PC-3 (cell line): Measurements from ENCODE around the gene EIF3M. TPM values are rescaled to one million over a fixed set of nuclear protein-coding genes. Genes with fewer than 3 reads are reported as not detected.

ENCODE experiments used
- ATAC-seq: fragments of 200-7000 bp; cut with Tn5 transposase; 2 replicates; pipeline ENCODE4 v1.9.1; 2020; ENCODE audit warnings: mild to moderate bottlenecking, moderate library complexity
- Bru-seq: library from RNA; stranded (reverse); fragments of 400-500 nt; gene quantifications from one replicate; lab custom pipeline; 2021; lab: Mats Ljungman, UMichigan
- BruChase-seq, 2 experiments: library from RNA; stranded (reverse); fragments of 400-500 nt; gene quantifications; one replicate each; lab custom pipeline; 2021; lab: Mats Ljungman, UMichigan
- BruUV-seq: library from RNA; stranded (reverse); fragments of 400-500 nt; replicated peaks from 2 replicates; lab custom pipeline; 2021; lab: Mats Ljungman, UMichigan
- CTCF ChIA-PET: fragments of 300-600 bp; sonication (Branson Sonifier 250); formaldehyde crosslinking; loops from one replicate; lab custom pipeline; 2022; ENCODE audit warnings: antibody characterized with exemption; lab: Charles Lee
- POLR2A ChIA-PET: fragments of 300-600 bp; sonication (Branson Sonifier 250); formaldehyde crosslinking; loops from one replicate; lab custom pipeline; 2022; ENCODE audit warnings: antibody characterized with exemption; ENCODE audit not compliant: unreplicated experiment; lab: Charles Lee
- DNase-seq: peaks from one replicate; pipeline ENCODE4 v3.0.0-alpha.2; 2015
- H2AFZ ChIP-seq: fragments of 300-600 bp; sonication (generic); 2 replicates; pipeline ENCODE4 v1.6.0; 2016; ENCODE audit warnings: antibody characterized with exemption, low read length
- H3F3A ChIP-seq: fragments of 300-600 bp; sonication (generic); one replicate; pipeline ENCODE4 v1.6.0; 2017; ENCODE audit warnings: antibody characterized with exemption, low read length, control low read depth, mild to moderate bottlenecking; ENCODE audit not compliant: unreplicated experiment
- H3K27ac ChIP-seq: fragments of 300-600 bp; sonication (generic); 2 replicates; pipeline ENCODE4 v1.5.1; 2016; ENCODE audit warnings: mild to moderate bottlenecking, low read length
- H3K27me3 ChIP-seq: fragments of 300-600 bp; sonication (generic); 2 replicates; pipeline ENCODE4 v1.6.1; 2016; ENCODE audit warnings: low read length, mixed read lengths
- H3K36me3 ChIP-seq: fragments of 300-600 bp; sonication (generic); 2 replicates; pipeline ENCODE4 v1.6.1; 2016; ENCODE audit warnings: low read depth, mixed run types, low read length, mixed read lengths
- H3K4me1 ChIP-seq: fragments of 300-600 bp; sonication (generic); 2 replicates; pipeline ENCODE4 v1.5.1; 2016; ENCODE audit warnings: low read length; ENCODE audit not compliant: insufficient read depth
- H3K4me2 ChIP-seq: fragments of 300-600 bp; sonication (generic); 2 replicates; pipeline ENCODE4 v1.6.0; 2016; ENCODE audit warnings: low read length
- H3K4me3 ChIP-seq: fragments of 300-600 bp; sonication (generic); 2 replicates; pipeline ENCODE4 v1.5.1; 2016; ENCODE audit warnings: mild to moderate bottlenecking, low read length, mixed read lengths
- H3K79me2 ChIP-seq: fragments of 300-600 bp; sonication (generic); 2 replicates; pipeline ENCODE4 v1.6.1; 2017; ENCODE audit warnings: low read length, mixed read lengths
- H3K9ac ChIP-seq: fragments of 300-600 bp; sonication (generic); 2 replicates; pipeline ENCODE4 v1.6.0; 2016; ENCODE audit warnings: mild to moderate bottlenecking, low read length
- H3K9me2 ChIP-seq: fragments of 300-600 bp; sonication (generic); replicated peaks from 2 replicates; pipeline ENCODE4 v1.6.1; 2016; ENCODE audit warnings: mixed run types, low read length, mixed read lengths
- H3K9me3 ChIP-seq: fragments of 300-600 bp; sonication (generic); 2 replicates; pipeline ENCODE4 v1.6.1; 2016; ENCODE audit warnings: low read length, mixed read lengths
- H4K20me1 ChIP-seq: fragments of 300-600 bp; sonication (generic); 2 replicates; pipeline ENCODE4 v1.6.1; 2016; ENCODE audit warnings: low read length, mixed read lengths
- EZH2 ChIP-seq: fragments of 300-600 bp; sonication (generic); IDR thresholded peaks from one replicate; pipeline ENCODE4 v1.6.1; 2017; ENCODE audit warnings: antibody characterized with exemption, mild to moderate bottlenecking, low read length; ENCODE audit not compliant: unreplicated experiment
- EZH2phosphoT487 ChIP-seq: fragments of 300-600 bp; sonication (generic); IDR thresholded peaks from 2 replicates; pipeline ENCODE4 v1.6.1; 2018; ENCODE audit warnings: mild to moderate bottlenecking, antibody characterized with exemption, low read length, borderline replicate concordance
- intact Hi-C: fragments of 100-400 bp; cut with micrococcal nuclease; formaldehyde crosslinking; loops from 2 replicates; pipeline ENCODE4 v1.9.0; 2023
- long read RNA-seq: library from polyadenylated mRNA; unstranded; transcript quantifications from one replicate; pipeline ENCODE4 v2.0.0, GENCODE V29; 2021; ENCODE audit not compliant: unreplicated experiment
- total RNA-seq: library from RNA; depleted of rRNA; stranded (reverse); fragments of >200 nt; gene quantifications from 2 replicates; pipeline ENCODE4 v1.2.3, GENCODE V29; 2014; rRNA removed
- TF ChIP-seq, protein P1 (sequence below): fragments of 300-600 bp; sonication (generic); conservative IDR thresholded peaks from 2 replicates; pipeline ENCODE4 v1.5.1; 2017; ENCODE audit warnings: antibody characterized with exemption, low read depth, mild to moderate bottlenecking, low read length

The EIF3M gene
- 326 and 369 TPM in 2 replicates for total RNA-seq
- Bru-seq, nascent RNA: percentile 96 among the genes with signal in this experiment
- percentile 95 among the genes with signal in this experiment for BruChase-seq, experiment 1, labeled RNA remaining after a 6-hour chase
- percentile 94 among the genes with signal in this experiment for BruChase-seq, experiment 2, labeled RNA remaining after a 2-hour chase
- long read RNA-seq, full-length matches to known transcripts: 237 of 308 reads
- long read RNA-seq, partial matches to known transcripts: 38 of 308 reads
- long read RNA-seq, other reads (novel, unspliced or antisense): 33 of 308 reads

- CTCF ChIA-PET: no interaction called here
- TF ChIP-seq, protein P1, sequence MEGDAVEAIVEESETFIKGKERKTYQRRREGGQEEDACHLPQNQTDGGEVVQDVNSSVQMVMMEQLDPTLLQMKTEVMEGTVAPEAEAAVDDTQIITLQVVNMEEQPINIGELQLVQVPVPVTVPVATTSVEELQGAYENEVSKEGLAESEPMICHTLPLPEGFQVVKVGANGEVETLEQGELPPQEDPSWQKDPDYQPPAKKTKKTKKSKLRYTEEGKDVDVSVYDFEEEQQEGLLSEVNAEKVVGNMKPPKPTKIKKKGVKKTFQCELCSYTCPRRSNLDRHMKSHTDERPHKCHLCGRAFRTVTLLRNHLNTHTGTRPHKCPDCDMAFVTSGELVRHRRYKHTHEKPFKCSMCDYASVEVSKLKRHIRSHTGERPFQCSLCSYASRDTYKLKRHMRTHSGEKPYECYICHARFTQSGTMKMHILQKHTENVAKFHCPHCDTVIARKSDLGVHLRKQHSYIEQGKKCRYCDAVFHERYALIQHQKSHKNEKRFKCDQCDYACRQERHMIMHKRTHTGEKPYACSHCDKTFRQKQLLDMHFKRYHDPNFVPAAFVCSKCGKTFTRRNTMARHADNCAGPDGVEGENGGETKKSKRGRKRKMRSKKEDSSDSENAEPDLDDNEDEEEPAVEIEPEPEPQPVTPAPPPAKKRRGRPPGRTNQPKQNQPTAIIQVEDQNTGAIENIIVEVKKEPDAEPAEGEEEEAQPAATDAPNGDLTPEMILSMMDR: no peak
- no peak for TF ChIP-seq EZH2
- TF ChIP-seq EZH2phosphoT487: no peak
Measured at GRCh38 chr11:32583459-32584271, at the start of gene EIF3M. EIF3M (plus strand) TSS chr11:32583831; CDS start chr11:32583888, 57 bp downstream.

DNA sequence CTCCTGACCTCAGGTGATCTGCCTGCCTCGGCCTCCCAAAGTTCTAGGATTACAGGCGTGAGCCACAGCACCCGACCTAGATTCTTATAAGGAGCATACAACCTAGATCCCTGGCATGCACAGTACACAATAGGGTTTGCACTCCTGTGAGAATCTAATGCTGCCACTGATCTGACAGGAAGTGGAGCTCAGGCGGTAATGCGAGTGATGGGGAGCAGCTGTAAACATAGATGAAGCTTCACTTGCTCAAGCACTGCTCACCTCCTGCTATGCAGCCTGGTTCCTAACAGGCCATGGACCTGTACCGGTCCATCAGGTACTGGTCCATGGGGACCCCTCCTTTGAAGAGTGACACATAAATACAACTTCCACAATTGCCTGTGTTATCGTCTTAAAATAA, 44.8 kb upstream of the EIF3M start:
- POLR2A ChIA-PET: no interaction called here
- intact Hi-C loops: no loop called here

More at GRCh38 chr11:32583459-32584271, at the start of gene EIF3M:
- Histone ChIP-seq H3K79me2 (peaks cover 51% of the 10 kb centered on the region), H3K36me3 (peaks cover 19% of the 10 kb centered on the region), H4K20me1 (peaks cover 39% of the 10 kb centered on the region), H3K27ac (peak within 1 kb of the TSS; percentile 65), H3K9me3 (no peaks in the 10 kb centered on the region), H3K9me2 (no peaks in the 10 kb centered on the region), H3F3A (no peaks in the 10 kb centered on the region), H3K9ac (peak within 1 kb of the TSS; percentile 100), H3K4me3 (peak within 1 kb of the TSS; percentile 87), H3K4me2 (peak within 1 kb of the TSS; percentile 96), H3K27me3 (no peaks in the 10 kb centered on the region), H3K4me1 (peaks cover 39% of the 10 kb centered on the region), H2AFZ (peak within 1 kb of the TSS; percentile 85)
- intact Hi-C loops: loop anchor here (2.0 to 5.0 kb wide), 2 partner anchors 76 to 123 kb away; no protein-coding TSS in a partner anchor
- DNase-seq: peak; percentile 95
- peak; percentile 98 for ATAC-seq
- BruUV-seq: no TSS peak
- POLR2A ChIA-PET: interaction anchor here (0.5 to 0.6 kb wide), 3 partner anchors 155 to 1610 kb away, joined by 3 to 4 read pairs (median 3); no protein-coding TSS in a partner anchor

More for the DNA sequence above, 44.8 kb upstream of the EIF3M start:
- Histone ChIP-seq H3F3A (no peaks in the 10 kb centered on the region), H3K9me3 (no peaks in the 10 kb centered on the region), H3K9me2 (no peaks in the 10 kb centered on the region), H3K9ac (no peak overlapping the region), H3K36me3 (no peaks in the 10 kb centered on the region), H3K79me2 (no peaks in the 10 kb centered on the region), H2AFZ (no peak overlapping the region), H3K4me2 (no peak overlapping the region), H3K4me1 (no peaks in the 10 kb centered on the region), H3K27me3 (no peaks in the 10 kb centered on the region), H3K4me3 (no peak overlapping the region), H4K20me1 (no peaks in the 10 kb centered on the region), H3K27ac (no peak overlapping the region)
- no peak for DNase-seq
- no peak for ATAC-seq
- BruUV-seq: no TSS peak
- CTCF ChIA-PET: no interaction called here
- TF ChIP-seq EZH2phosphoT487: no peak
- TF ChIP-seq, protein P1: no peak
